A549 treated with dexamethasone at 1 μM for 4 hours (cell line): Measurements from ENCODE around the gene BABAM2. TPM values are rescaled to one million over a fixed set of nuclear protein-coding genes. Genes with fewer than 3 reads are reported as not detected.

Experiments used
- total RNA-seq: library from RNA; stranded (reverse); fragments of 200-300 nt; extraction: Qiagen RNA extraction; gene quantifications from 5 replicates; pipeline ENCODE4 v1.2.3, GENCODE V29; 2022

The BABAM2 gene
- total RNA-seq = 48.0 to 54.8 TPM (median 52.7 TPM) in 5 replicates

DNA sequence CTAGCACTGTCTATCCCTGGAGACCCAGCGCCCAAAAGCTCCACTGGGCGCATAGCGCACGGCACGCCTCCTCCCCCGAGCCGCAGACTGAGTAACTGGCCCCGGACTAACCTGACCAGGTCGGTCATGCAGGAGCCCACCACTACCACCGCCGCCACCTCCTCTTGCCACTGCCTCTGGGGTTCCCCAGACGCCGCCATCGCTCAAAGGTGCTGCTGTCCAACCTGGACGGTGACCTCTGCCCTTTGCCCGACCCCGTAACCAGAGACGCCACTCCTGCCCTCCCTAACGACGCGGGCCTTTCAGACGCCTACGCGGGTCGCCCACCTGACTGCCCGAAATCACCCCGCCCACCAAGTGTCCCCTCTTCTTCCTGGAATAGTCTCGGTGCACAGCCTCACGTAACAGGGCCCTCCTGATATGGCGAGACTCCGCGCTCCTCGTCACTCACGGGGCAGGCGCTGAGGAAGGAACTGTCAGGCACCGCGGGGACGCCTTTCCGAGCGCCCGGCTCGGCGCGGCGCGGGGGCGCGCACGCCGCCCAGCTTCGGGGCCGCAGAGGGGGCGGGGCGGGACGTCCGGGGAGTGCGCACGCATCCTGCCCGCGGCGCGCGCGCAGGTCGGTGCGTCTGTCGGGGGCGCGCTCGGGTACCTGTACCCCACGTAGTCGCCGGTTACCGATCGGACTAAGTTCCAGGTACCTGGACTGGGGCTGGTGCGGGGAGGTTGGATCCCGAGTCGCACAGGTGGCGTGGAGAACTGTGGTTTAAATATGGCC, at the start of gene BABAM2, which contains the start of gene RBKS:
Gene BABAM2, plus strand, starts transcription at position 584 of the 778 bp plus-strand sequence. CDS start 3,828 bp downstream, outside the sequence.
Gene RBKS, minus strand, starts transcription at position 242 of the 778 bp plus-strand sequence. Its CDS starts 42 bp downstream, at position 200.

Other genes starting within 250 kb of the BABAM2 start
- gene SUPT7L, start 227.1 kb upstream of the BABAM2 start, total RNA-seq = 26.6 to 33.0 TPM (median 32.4 TPM) in 5 replicates
- 30.4 to 33.5 TPM (median 32.9 TPM) in 5 replicates for gene SLC4A1AP, start 226.8 kb upstream of the BABAM2 start, total RNA-seq
- gene MRPL33, start 119.0 kb upstream of the BABAM2 start, total RNA-seq = 317 to 601 TPM (median 345 TPM) in 5 replicates
- 6.8 to 8.0 TPM (median 7.5 TPM) in 5 replicates for gene RBKS, start 342 bp upstream of the BABAM2 start, total RNA-seq